Activated naive CD4-positive, alpha-beta T cell treated with anti-CD3 and anti-CD28 coated beads for 36 hours (primary cell): Measurements from ENCODE around the gene GSX1. TPM values are rescaled to one million over a fixed set of nuclear protein-coding genes. Genes with fewer than 3 reads are reported as not detected.
"Not testable (repeated sequence)": the region's sequence is repeated elsewhere in the genome, so short reads cannot be mapped to it uniquely, and the experiment has no call there.

Experiments used
- CTCF ChIA-PET: fragments of 350-600 bp; sonication (Branson Sonifier 250); formaldehyde crosslinking; loops from one replicate; lab custom pipeline; 2021; ENCODE audit warnings: antibody characterized with exemption; lab: Charles Lee
- DNase-seq: peaks from one replicate; pipeline ENCODE4 v3.0.0-alpha.2; 2020
- H3K27ac Mint-ChIP-seq: one replicate; pipeline ENCODE4 v1.8.0; 2021; ENCODE audit warnings: mild to moderate bottlenecking, mixed read lengths
- H3K27me3 Mint-ChIP-seq: one replicate; pipeline ENCODE4 v1.8.0; 2021; ENCODE audit warnings: low read depth, mixed read lengths
- H3K36me3 Mint-ChIP-seq: one replicate; pipeline ENCODE4 v1.8.0; 2021; ENCODE audit warnings: low read depth, mixed read lengths
- H3K4me1 Mint-ChIP-seq: one replicate; pipeline ENCODE4 v1.8.0; 2021; ENCODE audit warnings: low read depth, mixed read lengths
- H3K4me3 Mint-ChIP-seq: one replicate; pipeline ENCODE4 v1.8.0; 2021; ENCODE audit warnings: mild to moderate bottlenecking, moderate library complexity, mixed read lengths
- H3K9me3 Mint-ChIP-seq: one replicate; pipeline ENCODE4 v1.8.0; 2021; ENCODE audit warnings: mixed read lengths
- intact Hi-C: fragments of 100-400 bp; cut with micrococcal nuclease; formaldehyde crosslinking; loops from one replicate; pipeline ENCODE4 v1.15.1; 2023
- total RNA-seq, 2 experiments: library from RNA; stranded (reverse); gene quantifications; one replicate each; pipeline ENCODE4 v1.2.3, GENCODE V29; 2021

Gene GSX1
- total RNA-seq, 2 experiments from 2014 or later = not detected

DNA sequence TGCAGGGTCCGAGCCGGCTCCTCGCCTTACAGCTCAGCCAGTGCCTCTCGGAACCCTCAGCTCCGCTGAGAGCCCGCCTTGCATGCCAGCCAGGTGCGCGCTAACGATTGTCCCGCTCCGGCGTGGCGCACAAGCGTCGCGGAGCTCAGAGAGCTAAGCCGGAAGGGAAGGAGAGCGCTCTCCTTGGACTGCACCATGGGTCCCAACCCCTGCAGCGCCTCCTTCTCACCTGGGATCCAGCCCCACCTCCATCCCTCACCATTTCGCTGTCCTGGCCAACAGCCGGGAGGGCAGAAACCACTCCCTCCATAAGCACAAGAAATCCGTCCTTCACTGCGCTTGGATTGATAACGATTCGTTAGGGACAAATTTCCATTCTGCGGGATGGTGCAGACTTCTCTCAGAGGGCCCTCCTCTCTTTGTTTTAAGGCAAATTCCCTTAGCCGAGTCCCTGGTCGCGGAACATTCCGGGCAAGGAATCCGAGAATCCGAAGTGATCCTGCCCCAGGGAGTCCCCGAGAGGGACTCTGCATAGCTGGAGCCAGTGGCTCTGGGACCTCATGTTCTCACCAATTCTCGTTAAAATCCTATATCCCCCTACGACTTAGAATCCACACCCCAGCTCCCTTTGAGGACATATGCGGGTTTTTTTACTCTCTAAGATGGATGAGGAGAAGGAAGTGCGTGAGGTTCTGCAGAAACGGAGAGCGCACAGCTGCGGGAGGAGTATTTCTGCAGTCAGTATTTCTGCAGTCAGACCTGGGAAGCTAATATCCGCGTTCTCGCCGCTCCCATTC is 2.8 kb downstream of the GSX1 start:
- Mint-ChIP-seq H3K4me1 (peaks cover 32% of the 10 kb centered on the region), H3K36me3 (peaks cover 1% of the 10 kb centered on the region), H3K9me3 (no peaks in the 10 kb centered on the region), H3K27me3 (peaks cover 79% of the 10 kb centered on the region), H3K27ac (no peak overlapping the region), H3K4me3 (no peak overlapping the region)
- CTCF ChIA-PET = interaction anchor here (0.7 to 4.8 kb wide), 3 partner anchors 23 to 111 kb away, joined by 3 to 22 read pairs (median 3); no protein-coding TSS in a partner anchor
- intact Hi-C loops = loop anchor here (5.0 kb wide), 1 partner anchor 172 kb away; the partner anchor contains the start of gene CDX2
- DNase-seq = no peak

DNA sequence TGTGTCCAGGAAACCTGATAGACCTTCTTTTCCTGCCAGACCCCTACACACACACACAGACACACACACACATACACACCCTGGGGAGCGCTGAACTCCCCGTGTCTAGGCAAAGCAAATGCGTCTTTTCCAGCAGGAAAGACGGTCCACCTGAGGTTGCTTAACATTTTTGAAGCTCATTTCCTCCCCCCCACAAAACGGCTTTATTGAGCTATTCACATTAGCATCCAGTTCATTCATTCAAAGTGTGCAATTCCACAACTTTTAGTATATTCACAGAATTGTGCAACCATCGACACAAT is 3.4 kb downstream of the GSX1 start:
- no peak for DNase-seq
- CTCF ChIA-PET = interaction anchor here (1.0 to 4.8 kb wide), 2 partner anchors 30 to 111 kb away, joined by 3 to 22 read pairs; no protein-coding TSS in a partner anchor
- intact Hi-C loops = no loop called here
- Mint-ChIP-seq H3K4me1 (peaks cover 29% of the 10 kb centered on the region), H3K27ac (no peak overlapping the region), H3K36me3 (peaks cover 1% of the 10 kb centered on the region), H3K9me3 (no peaks in the 10 kb centered on the region), H3K4me3 (no peak overlapping the region), H3K27me3 (peaks cover 83% of the 10 kb centered on the region)

DNA sequence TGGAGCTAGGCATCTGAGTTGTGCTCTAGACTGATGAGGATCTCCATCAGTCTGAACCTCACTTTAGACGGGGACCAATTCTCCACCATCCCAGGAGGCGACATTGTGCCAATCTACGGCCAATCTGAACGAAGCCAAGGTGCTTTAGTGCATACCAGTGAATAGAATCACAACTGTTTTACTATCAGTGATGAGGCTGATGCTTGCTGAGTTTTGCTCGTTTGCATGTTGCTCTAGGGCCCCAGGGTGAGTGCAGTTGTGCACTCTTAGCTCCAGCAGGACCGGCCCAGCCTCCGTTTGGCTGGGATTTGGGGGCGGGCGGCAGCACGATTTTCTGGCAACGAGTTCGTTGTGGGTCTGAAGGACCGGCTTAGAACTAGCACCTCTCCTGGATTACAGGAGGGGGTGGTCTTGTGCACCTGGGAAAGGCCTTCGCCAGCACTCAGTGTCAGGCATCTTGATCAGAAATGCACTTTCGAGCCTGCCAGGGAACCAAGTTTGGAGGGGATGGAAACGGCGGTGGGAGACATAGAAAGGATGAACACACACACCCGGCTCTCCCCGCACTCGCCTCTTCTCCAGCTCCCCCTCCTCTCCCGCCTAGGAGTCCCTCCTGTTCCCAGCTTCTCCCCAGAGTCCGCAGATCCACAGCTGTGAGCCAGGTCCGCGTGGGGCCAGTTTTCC is 4.4 kb downstream of the GSX1 start:
- Mint-ChIP-seq H3K4me1 (peaks cover 19% of the 10 kb centered on the region), H3K27me3 (peaks cover 79% of the 10 kb centered on the region), H3K36me3 (peaks cover 1% of the 10 kb centered on the region), H3K4me3 (no peak overlapping the region), H3K27ac (no peak overlapping the region), H3K9me3 (no peaks in the 10 kb centered on the region)
- CTCF ChIA-PET = interaction anchor here (1.3 to 4.8 kb wide), 3 partner anchors 10 to 435 kb away, joined by 3 to 22 read pairs (median 3); no protein-coding TSS in a partner anchor
- intact Hi-C loops = no loop called here
- no peak for DNase-seq

DNA sequence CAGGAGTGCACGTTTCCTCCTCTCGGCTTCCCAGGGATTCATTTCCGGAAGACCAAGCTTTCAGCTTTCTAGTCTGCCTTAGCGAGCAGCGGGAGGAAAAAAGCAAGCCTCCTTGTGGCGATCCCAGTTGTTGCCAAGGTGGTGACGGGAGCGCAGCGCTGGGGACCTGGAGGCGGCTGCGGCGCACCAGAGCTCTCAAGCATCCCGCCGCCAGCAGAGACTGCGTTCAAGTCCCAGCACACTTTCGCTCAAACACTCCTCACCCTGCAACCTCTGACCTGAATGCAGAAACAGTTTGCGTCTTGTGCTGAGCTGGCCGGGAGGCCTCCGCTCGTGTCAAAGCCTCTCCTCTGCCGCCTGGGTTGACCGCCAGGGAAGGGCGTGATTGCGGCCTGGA is 4.9 kb downstream of the GSX1 start:
- no peak for DNase-seq
- CTCF ChIA-PET = interaction anchor here (1.3 to 4.8 kb wide), 3 partner anchors 9 to 435 kb away, joined by 3 to 22 read pairs (median 3); no protein-coding TSS in a partner anchor
- no peak overlapping the region for H3K27ac Mint-ChIP-seq
- no peak overlapping the region for H3K4me3 Mint-ChIP-seq
- H3K36me3 Mint-ChIP-seq = no peaks in the 10 kb centered on the region
- no peaks in the 10 kb centered on the region for H3K9me3 Mint-ChIP-seq
- peaks cover 74% of the 10 kb centered on the region for H3K27me3 Mint-ChIP-seq
- intact Hi-C loops = no loop called here
- H3K4me1 Mint-ChIP-seq = peaks cover 13% of the 10 kb centered on the region

DNA sequence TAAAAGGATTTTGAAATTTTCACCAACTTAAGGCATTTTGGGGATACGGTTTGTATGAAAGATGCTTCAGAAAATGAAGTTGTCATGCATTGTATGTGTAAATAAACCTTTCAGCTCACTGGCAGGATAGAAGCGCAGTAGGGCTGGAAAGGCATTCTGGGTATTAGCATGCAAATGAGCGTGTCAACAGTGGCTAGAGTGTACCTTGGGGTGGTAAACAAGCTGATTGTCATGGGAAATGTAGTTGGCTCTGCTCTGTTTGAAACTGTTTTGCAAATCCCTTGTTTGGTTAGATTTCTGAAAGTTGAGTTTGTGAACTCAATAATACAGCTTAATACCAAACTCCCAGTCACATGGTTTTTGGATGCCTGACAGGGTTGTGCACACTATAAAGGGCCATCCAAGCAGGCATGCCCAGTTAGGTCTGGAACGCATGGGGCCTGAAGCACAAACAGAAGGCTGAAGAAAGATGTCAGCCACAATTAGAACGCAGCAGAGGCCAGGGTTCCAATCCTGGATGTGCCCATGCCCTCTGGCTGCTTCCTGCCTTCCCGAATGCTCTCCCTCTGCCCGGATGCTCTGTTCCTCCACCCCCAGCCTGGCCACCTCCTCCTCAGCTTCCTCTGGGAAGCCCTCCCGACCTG is 14.6 kb downstream of the GSX1 start:
- CTCF ChIA-PET = interaction anchor here (1.5 kb wide), 3 partner anchors 10 to 274 kb away, joined by 3 to 6 read pairs (median 3); no protein-coding TSS in a partner anchor
- H3K9me3 Mint-ChIP-seq = no peaks in the 10 kb centered on the region
- H3K36me3 Mint-ChIP-seq = no peaks in the 10 kb centered on the region
- no peaks in the 10 kb centered on the region for H3K4me1 Mint-ChIP-seq
- peaks cover 38% of the 10 kb centered on the region for H3K27me3 Mint-ChIP-seq
- no peak for DNase-seq
- H3K4me3 Mint-ChIP-seq = no peak overlapping the region
- intact Hi-C loops = no loop called here
- no peak overlapping the region for H3K27ac Mint-ChIP-seq

DNA sequence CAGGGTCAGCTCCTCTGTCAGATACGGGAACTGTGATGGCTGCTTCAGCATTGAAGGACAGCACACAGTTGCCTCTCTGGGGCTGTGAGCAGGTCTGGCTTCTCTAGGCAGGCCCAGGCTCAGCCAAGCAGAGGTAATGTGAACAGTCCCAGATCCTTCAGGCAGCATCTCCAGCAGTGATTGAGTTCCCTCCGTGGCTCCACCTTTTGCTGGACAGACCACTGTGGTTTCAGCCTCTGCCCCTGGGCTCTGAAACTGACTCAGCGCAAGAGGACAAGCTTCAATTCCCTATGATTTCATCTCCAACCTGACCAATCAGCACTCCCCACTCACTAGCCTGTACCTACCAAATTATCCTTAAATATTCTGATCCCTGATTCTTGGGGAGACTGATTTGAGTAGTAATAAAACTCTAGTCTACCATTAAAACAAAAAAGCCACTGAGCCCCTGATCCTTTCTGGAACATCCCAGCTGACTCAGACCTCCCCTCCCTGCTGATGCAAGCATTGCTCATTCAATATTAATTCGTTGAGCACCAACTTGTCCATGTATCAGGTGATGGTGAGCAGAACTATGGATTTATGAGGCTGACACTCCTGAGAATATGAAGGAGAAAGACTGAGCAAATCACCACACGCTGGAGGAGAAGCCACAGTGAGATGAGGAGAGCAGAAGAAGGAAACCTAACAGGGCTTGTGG is 16.7 kb downstream of the GSX1 start:
- no peak for DNase-seq
- Mint-ChIP-seq H3K9me3 (no peaks in the 10 kb centered on the region), H3K36me3 (no peaks in the 10 kb centered on the region), H3K4me1 (no peaks in the 10 kb centered on the region), H3K4me3 (no peak overlapping the region), H3K27ac (no peak overlapping the region), H3K27me3 (peaks cover 36% of the 10 kb centered on the region)
- CTCF ChIA-PET = interaction anchor here (2.2 kb wide), 1 partner anchor 17 kb away, joined by 7 read pairs; no protein-coding TSS in a partner anchor
- intact Hi-C loops = no loop called here

DNA sequence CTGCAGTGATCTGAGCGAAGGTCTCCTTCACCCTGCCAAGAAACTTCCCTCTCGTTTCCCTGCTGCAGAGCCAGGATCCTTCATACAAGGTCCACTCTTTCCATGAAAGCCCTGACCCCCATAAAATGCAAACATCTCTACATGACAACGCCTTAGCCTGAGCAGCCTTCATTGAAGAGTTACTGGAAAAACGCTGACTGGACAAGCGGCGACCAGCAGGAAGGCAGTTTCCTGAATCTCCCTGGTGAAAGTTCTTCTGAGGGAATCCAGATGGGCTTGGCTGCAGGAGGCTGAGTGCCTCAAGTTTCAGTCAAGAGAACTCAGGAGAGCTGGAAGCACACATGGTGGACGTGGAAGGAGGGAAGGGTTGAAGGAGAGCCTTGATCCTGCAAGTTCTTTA is 17.7 kb downstream of the GSX1 start:
- CTCF ChIA-PET = interaction anchor here (0.6 to 3.0 kb wide), 2 partner anchors 16 to 347 kb away, joined by 4 to 20 read pairs; no protein-coding TSS in a partner anchor
- H3K4me3 Mint-ChIP-seq = no peak overlapping the region
- H3K4me1 Mint-ChIP-seq = no peaks in the 10 kb centered on the region
- no peaks in the 10 kb centered on the region for H3K9me3 Mint-ChIP-seq
- no peak overlapping the region for H3K27ac Mint-ChIP-seq
- DNase-seq = no peak
- intact Hi-C loops = no loop called here
- peaks cover 39% of the 10 kb centered on the region for H3K27me3 Mint-ChIP-seq
- H3K36me3 Mint-ChIP-seq = no peaks in the 10 kb centered on the region

DNA sequence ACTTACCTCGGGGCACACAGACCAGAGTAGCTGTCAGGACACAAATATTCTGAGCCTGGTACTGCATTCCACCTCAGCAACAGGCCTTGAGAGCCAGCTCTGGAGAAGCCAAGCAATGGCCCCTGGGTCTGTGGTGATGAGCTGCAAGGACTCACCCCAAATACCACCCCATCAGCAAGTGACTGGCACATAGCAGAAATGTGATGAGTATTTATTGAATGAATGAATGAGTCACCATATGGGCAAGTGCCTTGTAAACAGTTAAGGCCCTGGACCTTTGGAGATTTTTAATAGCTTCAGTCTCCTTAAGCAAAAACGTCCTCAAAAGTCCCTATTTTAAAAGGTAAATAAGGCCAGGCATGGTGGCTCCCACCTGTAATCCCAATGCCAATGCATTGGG is 18.2 kb downstream of the GSX1 start:
- intact Hi-C loops = no loop called here
- H3K27ac Mint-ChIP-seq = no peak overlapping the region
- H3K4me3 Mint-ChIP-seq = no peak overlapping the region

DNA sequence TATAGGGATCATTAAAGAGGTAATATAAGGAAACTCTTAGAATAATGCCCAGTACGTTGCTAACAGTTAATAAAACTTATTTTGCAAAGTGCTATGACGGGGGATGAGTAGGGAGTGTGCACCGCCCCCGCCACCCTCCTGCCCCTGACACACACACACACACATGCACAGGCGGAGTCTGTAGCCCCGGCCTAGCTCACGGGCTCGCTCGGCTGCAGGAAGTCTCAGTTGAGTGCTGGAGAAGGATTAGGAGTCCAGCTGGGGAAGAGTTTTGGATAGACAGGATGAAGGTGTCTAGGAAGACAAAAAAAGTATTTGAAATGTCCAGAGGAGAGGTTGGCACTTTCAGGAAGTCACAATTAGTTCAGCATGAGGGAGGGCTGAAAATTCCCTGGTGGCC is 21.5 kb downstream of the GSX1 start:
- Mint-ChIP-seq H3K27ac (no peak overlapping the region), H3K4me3 (no peak overlapping the region), H3K4me1 (no peaks in the 10 kb centered on the region), H3K27me3 (peaks cover 19% of the 10 kb centered on the region), H3K9me3 (no peaks in the 10 kb centered on the region), H3K36me3 (no peaks in the 10 kb centered on the region)
- DNase-seq = no peak
- intact Hi-C loops = no loop called here
- CTCF ChIA-PET = interaction anchor here (1.2 kb wide), 1 partner anchor 13 kb away, joined by 3 read pairs; no protein-coding TSS in a partner anchor

More for the DNA sequence above, 18.2 kb downstream of the GSX1 start:
- CTCF ChIA-PET = interaction anchor here (0.6 to 3.0 kb wide), 4 partner anchors 16 to 448 kb away, joined by 3 to 20 read pairs (median 4); no protein-coding TSS in a partner anchor
- Mint-ChIP-seq H3K27me3 (peaks cover 39% of the 10 kb centered on the region), H3K36me3 (no peaks in the 10 kb centered on the region), H3K9me3 (no peaks in the 10 kb centered on the region), H3K4me1 (no peaks in the 10 kb centered on the region)
- no peak for DNase-seq

DNA sequence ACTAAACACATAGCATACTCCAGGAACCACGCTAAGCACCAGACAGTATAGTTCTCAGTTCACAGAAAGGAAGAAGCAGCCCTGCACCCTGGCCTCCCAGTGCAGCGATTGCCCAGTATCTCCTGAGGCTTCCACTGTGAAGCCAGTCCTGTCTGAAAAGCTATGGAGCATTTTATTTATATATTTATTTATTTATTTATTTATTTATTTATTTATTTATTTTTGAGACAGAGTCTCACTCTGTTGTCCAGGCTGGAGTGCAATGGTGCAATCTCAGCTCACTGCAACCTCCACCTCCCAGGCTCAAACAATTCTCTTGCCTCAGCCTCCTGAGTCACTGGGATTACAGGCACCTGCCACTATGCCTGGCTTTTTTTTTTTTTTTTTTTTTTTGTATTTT is 25.5 kb downstream of the GSX1 start:
- H3K27ac Mint-ChIP-seq, H3K4me1 Mint-ChIP-seq, intact Hi-C loops, H3K9me3 Mint-ChIP-seq, H3K4me3 Mint-ChIP-seq, DNase-seq, H3K36me3 Mint-ChIP-seq: not testable (repeated sequence)
- H3K27me3 Mint-ChIP-seq = peaks cover 27% of the 10 kb centered on the region
- CTCF ChIA-PET = interaction anchor here (0.5 to 2.6 kb wide), 5 partner anchors 9 to 980 kb away, joined by 3 to 11 read pairs (median 4); no protein-coding TSS in a partner anchor
